ENCODE measurements around the gene CYB5R4. TPM values are rescaled to one million over a fixed set of nuclear protein-coding genes. Genes with fewer than 3 reads are reported as not detected.

CYB5R4 gene, protein sequence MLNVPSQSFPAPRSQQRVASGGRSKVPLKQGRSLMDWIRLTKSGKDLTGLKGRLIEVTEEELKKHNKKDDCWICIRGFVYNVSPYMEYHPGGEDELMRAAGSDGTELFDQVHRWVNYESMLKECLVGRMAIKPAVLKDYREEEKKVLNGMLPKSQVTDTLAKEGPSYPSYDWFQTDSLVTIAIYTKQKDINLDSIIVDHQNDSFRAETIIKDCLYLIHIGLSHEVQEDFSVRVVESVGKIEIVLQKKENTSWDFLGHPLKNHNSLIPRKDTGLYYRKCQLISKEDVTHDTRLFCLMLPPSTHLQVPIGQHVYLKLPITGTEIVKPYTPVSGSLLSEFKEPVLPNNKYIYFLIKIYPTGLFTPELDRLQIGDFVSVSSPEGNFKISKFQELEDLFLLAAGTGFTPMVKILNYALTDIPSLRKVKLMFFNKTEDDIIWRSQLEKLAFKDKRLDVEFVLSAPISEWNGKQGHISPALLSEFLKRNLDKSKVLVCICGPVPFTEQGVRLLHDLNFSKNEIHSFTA
- total RNA-seq = 1.8 and 3.3 TPM in 2 replicates

DNA sequence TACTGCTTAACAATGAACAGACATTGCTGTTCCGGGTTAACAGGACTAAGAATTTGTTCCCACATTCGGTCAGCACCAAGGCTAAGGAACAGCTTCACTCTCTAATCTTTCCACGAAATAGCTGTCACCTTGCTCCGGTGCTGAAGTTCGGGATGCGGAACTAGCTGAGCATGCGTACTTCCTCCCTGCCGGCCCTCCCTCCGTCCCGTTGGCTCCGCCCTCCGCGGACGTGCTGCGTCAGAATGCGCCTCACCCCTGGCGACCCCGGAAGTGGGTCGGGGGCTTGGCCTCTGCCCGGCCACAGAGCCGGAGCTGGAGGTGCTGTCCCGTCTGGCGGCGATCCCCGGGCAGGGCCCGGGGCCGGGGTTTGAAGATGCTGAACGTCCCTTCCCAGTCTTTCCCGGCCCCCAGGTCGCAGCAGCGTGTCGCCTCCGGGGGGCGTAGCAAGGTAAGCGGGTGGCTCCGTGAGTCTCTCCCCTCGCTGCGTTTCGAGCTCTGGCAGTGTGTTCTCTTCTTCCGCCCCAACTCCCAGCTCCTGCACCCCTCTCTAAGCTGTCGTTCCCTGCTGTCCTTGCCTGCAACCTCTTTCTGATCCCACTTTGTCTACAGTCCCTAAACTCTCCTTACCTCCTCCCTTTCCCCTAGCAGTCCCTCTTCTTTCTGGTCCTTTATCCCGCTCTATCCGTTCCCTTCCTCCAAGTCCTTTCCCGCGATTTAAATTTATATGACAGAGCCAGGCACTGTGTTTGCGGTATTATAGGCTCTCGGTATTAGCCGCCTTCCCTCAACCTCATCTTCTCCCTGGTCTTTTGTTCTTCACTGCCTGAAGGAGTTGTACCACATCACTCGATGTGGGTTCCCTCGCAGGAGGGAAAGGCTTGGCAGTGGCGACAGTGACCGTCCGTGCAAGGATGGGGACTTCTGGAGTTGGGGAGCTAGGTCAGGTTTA lies at the start of gene CYB5R4:
TSS of gene CYB5R4 (plus strand) at position 280 of the 949 bp plus-strand sequence. CDS start at position 374, 94 bp downstream.

DNA sequence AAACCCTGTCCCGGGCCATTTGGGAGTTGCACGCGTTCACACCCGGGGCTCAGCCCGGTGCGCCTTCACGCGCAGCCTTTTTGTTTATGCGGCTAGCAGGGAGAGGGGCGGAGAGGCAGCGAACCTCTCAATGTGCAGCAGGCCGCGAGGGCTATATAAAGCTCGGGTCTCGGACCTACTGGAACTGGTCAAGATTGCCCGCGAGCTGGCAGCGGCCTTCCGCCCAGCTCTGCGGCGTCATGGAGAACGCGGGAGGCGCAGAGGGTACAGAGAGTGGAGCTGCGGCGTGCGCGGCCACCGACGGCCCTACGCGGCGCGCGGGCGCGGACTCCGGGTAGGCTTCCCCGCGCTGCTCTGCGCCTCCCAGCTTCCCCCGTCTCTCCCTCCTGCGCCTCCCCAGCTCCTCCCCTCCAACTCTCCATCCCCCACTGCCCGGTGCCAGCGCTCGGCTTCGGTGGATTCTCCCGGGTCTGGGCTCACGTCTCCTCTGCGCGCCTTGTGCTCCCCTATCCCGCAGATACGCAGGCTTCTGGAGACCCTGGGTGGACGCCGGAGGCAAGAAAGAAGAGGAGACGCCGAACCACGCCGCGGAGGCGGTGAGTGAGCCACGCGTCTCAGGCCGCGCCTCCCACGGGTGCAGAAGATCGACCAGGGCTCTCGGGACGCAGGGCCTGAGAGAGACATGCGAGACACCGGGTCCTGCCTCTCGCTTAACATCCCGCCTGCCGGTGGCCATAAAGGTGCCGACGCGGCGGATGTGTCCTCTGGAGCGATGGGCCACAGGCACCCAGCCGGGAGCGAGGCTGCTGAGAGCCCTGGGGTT lies 6.1 kb upstream of the CYB5R4 start, which contains the start of gene RIPPLY2:
TSS of gene RIPPLY2 (plus strand) at position 183 of the 823 bp plus-strand sequence. CDS start at position 240, 57 bp downstream.

Other genes with a start within 250 kb of the CYB5R4 start
- gene SNAP91, start 150.6 kb upstream of the CYB5R4 start, total RNA-seq = not detected in 2 replicates
- gene RIPPLY2, start 6.3 kb upstream of the CYB5R4 start, total RNA-seq = not detected in 2 replicates
- 1.3 and 1.5 TPM in 2 replicates for gene MRAP2, start 174.1 kb downstream of the CYB5R4 start, total RNA-seq

Measured in aortic smooth muscle cell (primary cell).